GM21390 (cell line): Measurements from ENCODE around the gene PPIB.
A peak's percentile ranks its signal among the peaks of the same experiment; 100 is the strongest.
"Not testable (repeated sequence)": the region's sequence is repeated elsewhere in the genome, so short reads cannot be mapped to it uniquely, and the experiment has no call there.

Experiments
- ATAC-seq: cut with Tn5 transposase; IDR thresholded peaks from one replicate; pipeline ENCODE4 v1.9.1; 2021; ENCODE audit not compliant: unreplicated experiment

Gene PPIB

GRCh38 chr15:64141798-64142512 lies 20.9 kb downstream of the PPIB start:
- ATAC-seq, result no peak

DNA sequence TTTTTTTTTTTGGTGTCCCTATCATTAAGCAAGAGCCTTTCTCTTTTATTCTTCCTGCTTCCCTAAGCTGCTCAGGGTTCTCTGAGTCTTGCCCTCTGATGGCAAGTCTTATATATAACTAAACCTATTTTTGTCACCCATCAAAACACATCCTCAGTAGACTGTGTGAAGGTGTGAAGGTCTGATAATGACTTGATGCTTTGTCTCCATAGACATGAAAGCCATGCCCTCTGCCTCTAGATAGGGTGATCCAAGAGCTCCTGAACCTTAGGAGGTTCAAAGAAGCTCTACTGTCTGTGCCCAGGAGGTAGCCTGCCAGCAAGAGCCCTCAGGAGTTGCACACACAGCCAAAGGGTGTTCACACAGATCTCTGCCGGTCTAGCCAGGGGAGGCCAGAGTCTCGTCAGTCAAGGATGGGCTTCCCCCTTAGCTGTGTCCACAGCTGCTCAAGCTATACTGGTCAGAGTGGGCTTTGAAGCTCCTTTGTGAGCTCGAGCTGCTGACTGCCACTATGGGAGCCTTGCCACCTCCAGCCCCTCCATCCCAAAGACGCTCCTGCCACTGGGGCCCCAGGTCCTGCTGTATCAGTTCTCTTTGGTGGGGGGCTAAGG lies 24.4 kb downstream of the PPIB start:
- ATAC-seq, result no peak

DNA sequence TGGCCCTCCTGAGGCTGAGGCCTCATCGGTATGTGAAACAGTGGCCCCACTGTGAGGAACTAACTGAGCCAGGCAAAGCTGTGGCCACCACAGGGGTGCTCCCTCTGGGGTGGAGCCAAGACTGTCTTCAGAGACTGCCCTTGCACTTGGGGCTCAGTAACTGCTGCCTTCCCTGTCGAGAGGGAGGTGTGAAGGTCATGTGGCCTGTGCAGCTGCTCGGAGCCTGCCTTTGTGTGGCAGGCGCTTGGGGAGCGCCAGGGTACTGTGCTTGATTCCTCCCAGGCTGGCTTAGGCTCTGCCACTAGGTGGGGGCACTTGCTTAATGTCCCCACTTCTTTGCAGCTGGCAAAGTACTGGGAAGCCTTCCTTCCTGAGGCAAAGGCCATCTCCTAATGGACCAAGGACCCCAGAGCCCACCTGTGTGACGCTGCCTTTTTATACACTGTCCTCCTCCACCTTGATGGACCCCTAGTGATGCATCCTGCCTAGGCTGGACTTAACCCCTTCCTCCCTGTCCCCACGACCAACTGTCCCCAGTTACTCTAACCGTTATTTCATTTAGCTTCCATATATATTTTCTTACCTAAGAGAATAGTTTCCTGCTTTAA lies 25.5 kb downstream of the PPIB start:
- no peak for ATAC-seq

- ATAC-seq, result no peak
Measured at GRCh38 chr15:64136347-64136746, 26.5 kb downstream of the PPIB start.

DNA sequence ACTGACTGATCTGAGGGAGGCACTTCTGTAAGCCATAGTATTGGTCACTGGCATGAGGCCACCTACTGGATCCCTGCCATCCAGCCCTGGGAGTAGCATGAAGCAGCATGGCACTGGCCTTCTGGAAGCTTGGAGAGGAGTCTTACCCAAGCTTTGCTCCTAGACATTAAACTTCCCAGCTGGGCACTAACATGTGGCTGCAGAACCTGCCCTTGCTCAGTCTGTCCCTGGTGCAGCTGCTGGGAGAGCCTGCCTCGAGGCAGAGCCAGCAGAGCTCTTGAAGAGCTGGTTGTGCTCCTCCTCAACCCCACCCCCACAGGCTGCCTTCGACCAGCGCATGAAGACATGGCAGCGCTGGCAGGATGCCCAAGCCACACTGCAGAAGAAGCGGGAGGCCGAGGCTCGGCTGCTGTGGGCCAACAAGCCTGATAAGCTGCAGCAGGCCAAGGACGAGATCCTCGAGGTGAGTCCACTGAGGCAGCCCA lies 28.4 kb downstream of the PPIB start:
- no peak for ATAC-seq

GRCh38 chr15:64133623-64134344 lies 29.0 kb downstream of the PPIB start:
- ATAC-seq, result no peak

GRCh38 chr15:64132217-64132616 lies 30.6 kb downstream of the PPIB start:
- ATAC-seq, result no peak

DNA sequence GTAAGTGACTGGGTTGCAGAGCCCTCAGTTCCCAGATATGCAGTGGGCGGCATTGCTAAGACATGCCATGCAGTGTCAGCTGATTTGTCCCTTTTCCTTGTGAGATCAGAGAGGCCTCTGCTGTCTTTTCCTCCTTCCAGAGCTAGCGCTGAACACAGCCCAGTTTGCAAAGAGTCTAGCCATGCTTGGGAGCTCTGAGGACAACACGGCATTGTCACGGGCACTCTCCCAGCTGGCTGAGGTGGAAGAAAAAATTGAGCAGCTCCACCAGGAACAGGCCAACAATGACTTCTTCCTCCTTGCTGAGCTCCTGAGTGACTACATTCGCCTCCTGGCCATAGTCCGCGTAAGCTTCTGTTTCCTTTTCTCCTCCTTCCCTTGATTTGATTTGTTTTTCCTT lies 31.3 kb downstream of the PPIB start:
- ATAC-seq, result no peak

DNA sequence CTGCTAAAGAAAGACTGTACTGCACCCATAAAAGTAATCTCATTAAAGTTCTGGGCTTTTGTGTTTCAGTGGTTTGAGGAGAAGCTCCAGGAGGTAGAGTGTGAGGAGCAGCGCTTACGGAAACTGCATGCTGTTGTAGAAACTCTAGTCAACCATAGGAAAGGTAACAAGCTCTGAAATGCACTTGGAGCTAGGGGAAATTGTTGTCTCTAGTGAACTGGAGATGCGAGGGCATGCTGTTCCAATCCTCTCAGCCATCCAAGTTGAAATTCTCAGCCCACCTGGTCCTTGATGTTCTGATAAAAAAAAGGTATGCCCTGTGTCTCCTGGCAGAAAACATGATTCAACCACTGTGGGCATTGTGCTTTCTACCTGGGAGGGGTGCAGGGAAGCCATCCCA lies 32.7 kb downstream of the PPIB start:
- no peak for ATAC-seq

- no peak for ATAC-seq
Measured at GRCh38 chr15:64127521-64128270, 35.1 kb downstream of the PPIB start.

DNA sequence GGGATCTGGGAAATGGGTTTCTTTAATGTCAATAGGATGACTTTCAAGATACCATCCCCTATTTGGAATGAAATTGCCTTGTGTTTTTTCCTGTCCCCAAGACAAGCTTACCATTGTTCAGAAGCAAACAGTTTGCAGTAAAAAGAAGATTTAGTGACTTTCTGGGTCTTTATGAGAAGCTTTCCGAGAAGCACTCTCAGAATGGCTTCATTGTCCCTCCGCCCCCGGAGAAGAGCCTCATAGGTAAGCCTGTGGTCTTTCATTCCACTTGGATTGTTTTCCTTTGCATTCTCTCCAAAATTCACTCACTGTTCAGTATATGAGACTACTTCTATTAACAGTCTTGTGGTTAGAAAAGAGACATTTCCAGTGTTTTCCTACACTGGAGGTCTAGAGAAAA lies 36.8 kb downstream of the PPIB start:
- ATAC-seq, result no peak

DNA sequence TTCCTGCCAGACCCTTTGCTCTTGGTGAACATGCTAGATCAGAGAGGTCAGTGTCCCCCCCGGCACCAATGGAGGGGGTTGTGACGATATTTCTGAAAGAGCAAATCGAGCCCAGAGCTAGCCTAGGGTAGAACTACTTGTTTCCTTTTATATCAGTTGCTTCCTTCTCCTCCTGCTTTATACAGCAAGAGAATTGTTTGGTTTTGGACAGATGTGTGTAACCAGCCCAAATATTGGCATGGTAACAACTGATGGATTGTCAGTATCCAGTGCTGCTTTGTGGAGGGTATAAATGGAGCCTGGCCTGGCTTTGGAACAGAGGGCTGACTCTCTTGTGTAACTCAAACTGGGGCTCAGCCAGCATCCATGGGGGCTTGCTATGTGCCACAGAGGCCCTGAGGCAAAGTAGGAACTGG lies 39.9 kb downstream of the PPIB start:
- ATAC-seq, result no peak

DNA sequence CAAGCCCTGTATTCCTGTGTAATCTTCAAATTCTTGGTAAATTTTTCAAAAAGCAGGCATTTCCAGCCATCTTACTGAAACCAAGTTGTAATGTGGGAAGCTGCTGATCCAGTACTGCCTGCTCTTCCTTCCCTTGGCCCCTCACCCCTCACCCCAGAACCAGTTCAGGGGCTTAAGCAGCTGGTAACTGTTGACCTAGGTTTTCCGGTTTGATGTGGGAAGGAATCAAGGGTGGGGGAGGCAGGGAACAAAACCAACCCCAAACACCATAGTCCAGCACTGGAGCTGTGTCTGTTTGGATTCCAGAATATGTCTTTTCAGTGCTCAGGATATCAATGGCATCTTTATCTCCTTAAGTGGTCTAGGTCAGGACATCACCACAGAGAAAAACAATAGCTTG lies 40.4 kb downstream of the PPIB start:
- ATAC-seq, result no peak

- no peak for ATAC-seq
Measured at GRCh38 chr15:64121614-64122013, 41.2 kb downstream of the PPIB start.

GRCh38 chr15:64120322-64120721 lies 42.5 kb downstream of the PPIB start:
- not testable (repeated sequence) for ATAC-seq

DNA sequence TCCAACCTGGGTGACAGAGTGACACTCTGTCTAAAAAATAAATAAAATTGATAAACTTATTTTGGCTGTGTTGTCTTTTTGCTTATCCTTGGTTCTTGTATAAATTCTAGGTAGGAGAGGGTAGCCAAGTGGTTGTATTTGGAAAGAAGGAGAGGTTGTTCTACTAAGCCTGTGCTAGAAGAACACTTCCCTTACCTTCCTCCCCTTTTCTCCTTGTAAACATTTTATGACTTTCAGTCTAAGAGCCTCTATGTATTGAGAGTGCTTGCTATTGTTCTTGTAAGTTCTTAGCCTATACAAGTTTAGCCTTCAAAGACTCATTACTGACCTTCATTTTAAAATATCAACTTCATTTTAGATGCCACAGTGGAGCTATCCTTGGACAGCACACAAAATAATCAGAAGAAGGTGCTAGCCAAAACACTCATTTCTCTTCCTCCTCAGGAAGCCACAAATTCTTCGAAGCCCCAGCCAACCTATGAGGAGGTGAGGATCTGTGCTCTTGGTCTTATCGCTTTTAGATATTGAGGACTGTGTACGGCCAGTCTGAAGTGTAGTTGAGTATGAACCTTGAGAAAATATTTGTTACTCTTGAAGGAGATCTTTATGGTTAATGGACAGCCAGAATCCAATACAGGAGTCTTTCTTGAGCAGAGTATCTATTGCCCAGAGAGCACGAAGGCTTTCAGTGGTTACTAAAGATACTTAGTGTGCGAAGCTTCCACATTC lies 44.9 kb downstream of the PPIB start:
- ATAC-seq, result no peak

GRCh38 chr15:64112904-64113303 lies 49.9 kb downstream of the PPIB start:
- peak; percentile 55 for ATAC-seq

DNA sequence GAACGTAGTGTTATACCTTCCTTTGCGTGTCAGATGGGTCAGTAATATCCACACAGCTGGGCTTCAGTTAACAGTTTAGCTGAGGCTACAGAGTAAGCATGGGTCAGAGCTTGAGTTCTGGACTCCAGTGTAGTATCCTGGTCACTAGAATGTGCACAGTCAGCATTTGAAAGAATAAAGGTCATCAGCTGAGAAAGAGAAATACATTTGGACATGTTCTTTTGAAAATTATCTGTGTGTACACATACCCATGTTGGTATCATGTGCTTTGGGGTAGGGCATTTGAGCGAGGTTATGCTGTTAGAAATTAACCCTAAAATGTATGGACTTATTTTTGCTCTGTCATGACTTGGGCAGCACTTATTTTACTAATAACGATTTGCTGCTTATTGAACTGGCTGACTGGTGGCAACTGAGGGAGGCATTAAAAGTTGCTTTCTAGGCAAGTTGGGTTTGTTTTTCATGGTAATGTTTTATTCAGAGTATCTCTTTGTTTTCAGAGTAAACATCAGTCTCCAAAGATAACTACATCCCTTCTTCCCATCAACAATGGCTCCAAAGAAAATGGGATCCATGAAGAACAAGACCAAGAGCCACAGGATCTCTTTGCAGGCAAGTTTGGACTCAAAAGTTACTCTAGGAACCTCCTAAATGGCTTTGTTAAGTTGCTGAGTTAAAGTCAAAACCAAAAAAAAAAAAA lies 50.6 kb downstream of the PPIB start:
- ATAC-seq, result no peak

DNA sequence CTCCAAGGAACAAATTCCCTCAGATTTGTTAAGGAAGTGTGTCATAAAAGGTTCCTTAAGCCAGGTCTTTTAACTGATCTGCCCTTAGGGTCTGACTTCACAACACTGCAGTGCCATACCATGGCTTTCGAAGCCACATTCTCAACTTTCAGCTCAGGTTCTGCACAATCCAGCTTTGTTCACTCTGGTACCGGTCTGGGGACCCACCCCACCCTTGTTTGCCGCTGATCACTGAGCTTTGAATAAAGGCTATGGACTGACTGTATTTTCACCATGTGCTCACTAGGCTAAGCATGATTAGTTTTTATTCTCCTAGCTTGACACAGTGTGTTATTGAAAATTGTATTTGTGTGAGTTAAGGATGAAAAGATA lies 51.2 kb downstream of the PPIB start:
- no peak for ATAC-seq
